Activated T-cell treated with anti-CD3 and anti-CD28 coated beads, Interleukin-2, amount 50 U/mL, for 24 hours (primary cell): ENCODE results near the gene CTNNA3.
"Not testable (repeated sequence)": the region's sequence is repeated elsewhere in the genome, so short reads cannot be mapped to it uniquely, and the experiment has no call there.

Source experiments
- DNase-seq: peaks from one replicate; pipeline ENCODE4 v3.0.0-alpha.2; 2020
- H3K27ac Mint-ChIP-seq: 2 replicates; pipeline ENCODE4 v1.8.0; 2020; ENCODE audit warnings: mild to moderate bottlenecking, mixed read lengths
- H3K27me3 Mint-ChIP-seq: 2 replicates; pipeline ENCODE4 v1.8.0; 2020; ENCODE audit warnings: mixed read lengths
- H3K36me3 Mint-ChIP-seq: 2 replicates; pipeline ENCODE4 v1.8.0; 2020; ENCODE audit warnings: low read depth, mixed read lengths
- H3K4me1 Mint-ChIP-seq: 2 replicates; pipeline ENCODE4 v1.8.0; 2020; ENCODE audit warnings: low read depth, mixed read lengths
- H3K4me3 Mint-ChIP-seq: 2 replicates; pipeline ENCODE4 v1.8.0; 2020; ENCODE audit warnings: mild to moderate bottlenecking, moderate library complexity, mixed read lengths
- H3K9me3 Mint-ChIP-seq: 2 replicates; pipeline ENCODE4 v1.8.0; 2020; ENCODE audit warnings: mixed read lengths

Gene CTNNA3

DNA sequence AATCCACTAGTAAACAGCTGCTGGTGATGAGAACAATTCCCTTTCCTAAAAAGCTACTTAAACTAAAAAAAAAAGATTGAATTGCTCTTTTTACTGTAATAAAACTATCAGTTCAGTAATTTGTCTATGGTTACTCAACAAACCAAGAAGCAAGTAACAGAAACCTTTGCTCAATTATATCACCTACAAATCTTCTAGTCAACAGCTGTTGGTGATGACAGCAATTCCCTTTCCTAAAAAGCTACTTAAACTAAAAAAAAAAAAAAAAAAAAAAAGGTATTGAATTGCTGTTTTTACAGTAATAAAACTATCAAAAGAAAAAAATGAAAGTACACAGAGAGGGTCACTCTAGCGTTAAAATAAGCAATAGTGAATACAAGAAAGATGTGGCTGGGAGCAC is 158.1 kb downstream of the CTNNA3 start:
- H3K27me3 Mint-ChIP-seq, result peaks cover 14% of the 10 kb centered on the region
- H3K4me1 Mint-ChIP-seq, result peaks cover 11% of the 10 kb centered on the region
- no peaks in the 10 kb centered on the region for H3K36me3 Mint-ChIP-seq
- H3K27ac Mint-ChIP-seq, result no peak overlapping the region
- no peak overlapping the region for H3K4me3 Mint-ChIP-seq
- DNase-seq, result no peak
- no peaks in the 10 kb centered on the region for H3K9me3 Mint-ChIP-seq

DNA sequence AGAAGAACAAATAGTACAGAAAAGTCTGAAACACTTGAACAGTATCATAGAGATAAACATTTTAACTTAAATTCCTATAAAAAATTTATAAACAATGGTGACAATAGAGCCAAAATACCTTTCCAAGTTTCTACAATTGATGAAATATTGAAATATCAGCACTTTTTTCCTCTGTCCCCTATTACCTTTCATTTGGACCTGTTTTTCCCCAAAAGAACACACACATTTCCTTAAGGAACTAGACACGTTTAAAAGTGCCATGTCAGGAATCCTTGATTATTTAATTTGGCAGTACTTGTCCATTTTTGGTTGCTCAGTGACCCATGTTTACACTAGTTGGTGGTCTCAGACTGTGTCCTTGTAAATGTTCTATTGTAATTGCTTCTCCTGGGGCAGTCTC is 162.6 kb downstream of the CTNNA3 start:
- peaks cover 36% of the 10 kb centered on the region for H3K27me3 Mint-ChIP-seq
- no peak overlapping the region for H3K27ac Mint-ChIP-seq
- H3K4me3 Mint-ChIP-seq, result no peak overlapping the region
- H3K36me3 Mint-ChIP-seq, result no peaks in the 10 kb centered on the region
- H3K9me3 Mint-ChIP-seq, result no peaks in the 10 kb centered on the region
- peaks cover 11% of the 10 kb centered on the region for H3K4me1 Mint-ChIP-seq
- DNase-seq, result no peak

DNA sequence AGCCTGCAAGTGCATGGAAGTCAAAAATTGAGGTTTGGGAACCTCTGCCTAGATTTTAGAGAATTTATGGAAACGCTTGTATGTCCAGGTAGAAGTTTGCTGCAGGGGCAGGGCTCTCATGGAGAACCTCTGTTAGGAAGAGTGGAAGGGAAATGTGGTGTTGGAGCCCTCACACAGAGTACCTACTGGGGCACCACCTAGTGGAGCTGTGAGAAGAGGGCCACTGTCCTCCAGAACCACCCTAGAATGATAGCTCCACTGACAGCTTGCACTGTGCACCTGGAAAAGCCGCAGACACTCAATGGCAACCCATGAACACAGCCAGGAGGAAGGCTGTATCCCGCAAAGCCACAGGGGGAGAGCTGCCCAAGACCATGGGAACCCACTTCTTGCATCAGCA is 165.0 kb downstream of the CTNNA3 start:
- not testable (repeated sequence) for H3K4me1 Mint-ChIP-seq, H3K9me3 Mint-ChIP-seq, H3K4me3 Mint-ChIP-seq, H3K36me3 Mint-ChIP-seq, DNase-seq, H3K27ac Mint-ChIP-seq
- H3K27me3 Mint-ChIP-seq, result peaks cover 37% of the 10 kb centered on the region

GRCh38 chr10:67527351-67527750 is 168.6 kb downstream of the CTNNA3 start:
- H3K36me3 Mint-ChIP-seq, result no peaks in the 10 kb centered on the region
- no peaks in the 10 kb centered on the region for H3K9me3 Mint-ChIP-seq
- no peaks in the 10 kb centered on the region for H3K4me1 Mint-ChIP-seq
- peaks cover 24% of the 10 kb centered on the region for H3K27me3 Mint-ChIP-seq
- H3K27ac Mint-ChIP-seq, result no peak overlapping the region
- H3K4me3 Mint-ChIP-seq, result no peak overlapping the region
- DNase-seq, result no peak

DNA sequence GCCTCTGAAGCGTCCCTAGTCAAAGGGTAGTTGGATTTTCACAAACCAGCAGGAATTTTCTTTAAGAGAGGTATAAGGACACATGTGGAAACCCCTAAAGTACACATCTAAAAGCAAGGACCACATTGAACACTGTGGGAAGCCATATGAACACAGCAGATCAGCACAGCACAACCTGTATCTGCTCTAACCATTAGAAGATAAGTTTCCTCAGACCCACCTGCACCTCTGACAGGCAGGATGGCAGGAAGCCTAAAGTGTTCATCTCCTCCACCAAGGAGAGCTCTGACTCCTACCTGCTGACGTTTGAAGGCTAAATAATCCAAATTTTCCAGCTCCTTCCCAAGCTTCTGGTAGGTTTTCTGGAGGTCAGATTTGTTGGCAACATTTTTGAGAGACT is 174.4 kb downstream of the CTNNA3 start:
- no peaks in the 10 kb centered on the region for H3K27me3 Mint-ChIP-seq
- H3K4me1 Mint-ChIP-seq, result peaks cover 2% of the 10 kb centered on the region
- no peak overlapping the region for H3K27ac Mint-ChIP-seq
- no peaks in the 10 kb centered on the region for H3K36me3 Mint-ChIP-seq
- no peak for DNase-seq
- H3K9me3 Mint-ChIP-seq, result no peaks in the 10 kb centered on the region
- H3K4me3 Mint-ChIP-seq, result no peak overlapping the region

- H3K27ac Mint-ChIP-seq, result no peak overlapping the region
- H3K9me3 Mint-ChIP-seq, result no peaks in the 10 kb centered on the region
- DNase-seq, result no peak
- H3K4me1 Mint-ChIP-seq, result peaks cover 2% of the 10 kb centered on the region
- no peaks in the 10 kb centered on the region for H3K36me3 Mint-ChIP-seq
- peaks cover 2% of the 10 kb centered on the region for H3K27me3 Mint-ChIP-seq
- H3K4me3 Mint-ChIP-seq, result no peak overlapping the region
Observed at GRCh38 chr10:67520924-67521520, 175.0 kb downstream of the CTNNA3 start.

DNA sequence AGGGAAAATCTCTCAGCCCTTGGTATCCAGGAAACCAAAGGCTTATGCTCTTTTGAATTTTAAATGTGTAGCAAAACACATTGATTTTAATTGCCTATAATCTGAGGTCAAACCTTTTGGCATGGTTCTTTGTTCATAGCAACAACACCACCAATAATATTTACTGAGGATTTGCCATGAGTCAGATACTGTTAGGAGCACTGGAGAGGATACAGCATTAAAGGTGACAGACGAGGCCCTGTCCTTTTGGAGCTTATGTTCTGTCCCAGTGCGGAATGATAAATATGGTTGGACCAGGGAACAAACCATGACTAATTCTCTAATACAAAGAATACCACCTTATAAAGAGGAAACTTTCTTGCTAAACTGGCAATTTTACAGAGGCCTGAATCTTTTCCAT is 176.6 kb downstream of the CTNNA3 start:
- peaks cover 2% of the 10 kb centered on the region for H3K4me1 Mint-ChIP-seq
- DNase-seq, result no peak
- no peak overlapping the region for H3K4me3 Mint-ChIP-seq
- no peak overlapping the region for H3K27ac Mint-ChIP-seq
- no peaks in the 10 kb centered on the region for H3K36me3 Mint-ChIP-seq
- H3K27me3 Mint-ChIP-seq, result peaks cover 2% of the 10 kb centered on the region
- H3K9me3 Mint-ChIP-seq, result no peaks in the 10 kb centered on the region

DNA sequence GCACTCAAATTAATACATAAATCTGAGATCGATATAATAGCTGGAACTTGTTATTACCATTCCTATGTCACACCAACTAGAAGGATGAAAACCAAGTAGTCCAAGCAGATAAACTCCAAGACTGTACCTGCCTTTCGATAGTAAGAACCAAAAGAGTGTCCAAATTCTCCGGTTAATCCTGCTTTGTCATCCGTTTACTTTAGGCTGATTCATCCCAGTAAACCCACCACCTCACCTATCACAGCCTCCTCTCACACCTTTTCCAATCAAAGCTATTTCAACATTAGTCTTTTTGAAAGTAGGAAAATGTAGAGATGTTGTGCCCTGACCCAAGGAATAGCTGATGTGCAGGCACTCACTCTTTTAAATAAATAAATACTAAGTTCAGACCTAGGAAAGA is 177.2 kb downstream of the CTNNA3 start:
- Mint-ChIP-seq H3K27ac (no peak overlapping the region), H3K4me3 (no peak overlapping the region), H3K9me3 (no peaks in the 10 kb centered on the region), H3K4me1 (peaks cover 2% of the 10 kb centered on the region), H3K27me3 (peaks cover 2% of the 10 kb centered on the region), H3K36me3 (no peaks in the 10 kb centered on the region)
- DNase-seq, result no peak

DNA sequence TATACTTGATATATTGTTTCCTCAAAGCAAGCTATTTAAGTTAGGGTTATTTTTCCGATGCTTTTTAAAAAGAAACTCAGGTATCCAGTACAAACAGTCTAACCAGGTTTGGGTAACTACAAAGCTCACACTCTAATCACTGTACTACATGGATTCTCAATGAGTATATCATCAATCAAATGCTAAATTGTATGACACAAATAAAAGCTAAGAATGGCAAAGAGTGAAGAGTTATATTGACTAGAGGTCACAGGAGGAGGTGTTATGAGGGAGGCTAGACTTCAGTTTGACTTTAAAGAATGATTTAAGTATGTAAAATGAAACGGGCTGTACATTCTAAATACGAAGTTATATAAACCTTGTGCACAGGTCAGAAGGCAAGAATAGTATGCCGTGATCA is 178.0 kb downstream of the CTNNA3 start:
- Mint-ChIP-seq H3K36me3 (no peaks in the 10 kb centered on the region), H3K27ac (no peak overlapping the region), H3K4me3 (no peak overlapping the region), H3K4me1 (peaks cover 2% of the 10 kb centered on the region), H3K9me3 (no peaks in the 10 kb centered on the region), H3K27me3 (peaks cover 2% of the 10 kb centered on the region)
- no peak for DNase-seq

GRCh38 chr10:67506757-67507091 is 189.3 kb downstream of the CTNNA3 start:
- H3K36me3 Mint-ChIP-seq, result no peaks in the 10 kb centered on the region
- no peak overlapping the region for H3K4me3 Mint-ChIP-seq
- H3K27ac Mint-ChIP-seq, result no peak overlapping the region
- H3K4me1 Mint-ChIP-seq, result no peaks in the 10 kb centered on the region
- H3K27me3 Mint-ChIP-seq, result peaks cover 11% of the 10 kb centered on the region
- DNase-seq, result no peak
- H3K9me3 Mint-ChIP-seq, result no peaks in the 10 kb centered on the region

DNA sequence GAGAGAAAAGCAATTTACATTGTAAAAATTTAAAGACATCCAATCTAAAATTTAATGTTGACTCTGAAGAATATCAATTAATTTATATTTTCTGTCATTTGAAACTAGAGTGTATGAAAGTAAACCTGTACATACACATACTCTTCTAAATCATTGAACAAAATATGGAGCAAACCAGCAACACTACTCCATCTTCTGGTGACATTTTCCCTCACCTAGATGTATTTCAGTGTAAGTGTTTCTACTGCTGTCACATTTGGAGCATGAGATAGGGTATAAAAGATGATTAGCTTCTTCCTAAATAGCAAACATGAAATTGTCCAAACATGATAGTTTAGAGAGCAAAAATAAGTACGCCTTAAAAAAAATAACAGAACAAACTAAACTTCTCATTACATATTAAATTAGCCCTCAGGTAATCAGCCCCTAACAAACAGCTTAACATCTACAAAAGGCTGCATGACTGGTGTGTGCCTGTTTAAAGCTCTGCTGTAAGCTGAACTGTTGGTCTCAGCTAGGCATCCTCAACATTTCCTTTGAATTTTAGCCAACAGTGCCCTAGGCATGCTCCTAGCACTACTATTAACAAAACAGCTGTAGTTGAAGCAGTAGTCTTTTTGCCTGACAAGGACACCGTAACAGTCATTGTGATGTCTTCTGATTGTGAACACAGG is 189.8 kb downstream of the CTNNA3 start:
- H3K27ac Mint-ChIP-seq, result no peak overlapping the region
- no peaks in the 10 kb centered on the region for H3K36me3 Mint-ChIP-seq
- no peak overlapping the region for H3K4me3 Mint-ChIP-seq
- DNase-seq, result no peak
- H3K27me3 Mint-ChIP-seq, result peaks cover 11% of the 10 kb centered on the region
- no peaks in the 10 kb centered on the region for H3K4me1 Mint-ChIP-seq
- no peaks in the 10 kb centered on the region for H3K9me3 Mint-ChIP-seq

DNA sequence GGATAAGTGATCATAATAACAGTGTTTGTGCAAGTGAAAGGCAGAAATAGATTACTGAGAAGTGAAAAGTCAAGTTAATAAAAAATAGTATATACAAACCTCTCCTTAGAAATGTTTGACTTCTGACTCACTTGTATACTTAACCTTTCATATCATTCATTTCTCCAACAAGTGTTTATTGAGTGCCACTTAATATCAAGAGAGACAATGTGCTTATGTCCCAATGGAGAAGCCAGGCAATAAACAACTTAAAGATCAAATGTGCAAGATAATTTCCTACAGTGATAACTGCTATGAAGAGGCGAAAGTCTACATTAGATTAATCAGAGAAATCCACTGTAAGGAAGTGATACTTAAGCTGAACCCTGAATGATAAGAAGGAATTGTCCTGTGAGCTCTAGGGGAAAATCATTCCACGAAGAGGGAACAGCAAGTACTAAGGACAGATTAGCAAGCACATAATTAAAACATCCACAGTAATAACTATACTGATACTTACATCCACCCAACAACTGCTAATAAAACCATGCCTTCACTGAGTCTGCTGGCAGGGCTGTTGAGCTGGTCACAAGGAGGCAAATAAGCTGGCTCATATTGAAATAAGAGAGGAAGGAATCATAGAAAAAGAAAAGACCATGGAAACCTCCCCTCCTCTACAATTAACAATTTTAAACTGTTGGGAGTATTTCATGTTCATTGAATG is 203.5 kb downstream of the CTNNA3 start:
- Mint-ChIP-seq H3K4me1 (no peaks in the 10 kb centered on the region), H3K27me3 (peaks cover 4% of the 10 kb centered on the region), H3K9me3 (no peaks in the 10 kb centered on the region), H3K27ac (no peak overlapping the region), H3K36me3 (no peaks in the 10 kb centered on the region), H3K4me3 (no peak overlapping the region)
- DNase-seq, result no peak

GRCh38 chr10:67487906-67488619 is 207.9 kb downstream of the CTNNA3 start:
- no peak for DNase-seq
- no peak overlapping the region for H3K4me3 Mint-ChIP-seq
- H3K36me3 Mint-ChIP-seq, result no peaks in the 10 kb centered on the region
- H3K9me3 Mint-ChIP-seq, result peaks cover 7% of the 10 kb centered on the region
- no peaks in the 10 kb centered on the region for H3K4me1 Mint-ChIP-seq
- H3K27ac Mint-ChIP-seq, result no peak overlapping the region
- peaks cover 11% of the 10 kb centered on the region for H3K27me3 Mint-ChIP-seq

GRCh38 chr10:67487199-67487598 is 208.8 kb downstream of the CTNNA3 start:
- Mint-ChIP-seq H3K27me3 (peaks cover 11% of the 10 kb centered on the region), H3K9me3 (peaks cover 7% of the 10 kb centered on the region), H3K36me3 (no peaks in the 10 kb centered on the region), H3K4me1 (no peaks in the 10 kb centered on the region), H3K27ac (no peak overlapping the region), H3K4me3 (no peak overlapping the region)
- no peak for DNase-seq

DNA sequence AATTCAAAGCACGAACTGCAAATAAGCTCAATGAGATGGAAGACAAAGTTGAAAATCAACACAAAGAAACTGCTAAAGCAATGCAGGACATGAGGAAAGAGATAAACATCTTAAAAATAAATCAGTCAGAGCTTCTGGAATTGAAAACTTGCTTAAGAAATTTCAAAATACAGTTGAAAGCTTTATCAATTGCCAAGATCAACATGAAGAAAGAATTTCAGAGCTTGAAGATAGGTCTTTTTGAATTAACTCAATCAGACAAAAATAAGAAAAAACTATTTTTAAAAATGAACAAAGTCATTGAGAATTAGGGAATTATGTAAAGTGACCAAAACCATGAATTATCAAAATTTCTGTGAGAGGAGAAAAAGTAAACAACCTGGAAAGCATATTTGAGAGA is 218.1 kb downstream of the CTNNA3 start:
- no peak overlapping the region for H3K27ac Mint-ChIP-seq
- H3K9me3 Mint-ChIP-seq, result peaks cover 30% of the 10 kb centered on the region
- peaks cover under 1% of the 10 kb centered on the region for H3K27me3 Mint-ChIP-seq
- no peaks in the 10 kb centered on the region for H3K4me1 Mint-ChIP-seq
- DNase-seq, result no peak
- H3K36me3 Mint-ChIP-seq, result no peaks in the 10 kb centered on the region
- H3K4me3 Mint-ChIP-seq, result no peak overlapping the region
